Transverse colon (tissue), 4 donors: ENCODE measurements around the gene HTT. TPM values are rescaled to one million over a fixed set of nuclear protein-coding genes. Genes with fewer than 3 reads are reported as not detected.

Source experiments
- DNase-seq: peaks from one replicate; pipeline ENCODE4 v3.0.0-alpha.2; 2019
- H3K27ac ChIP-seq, 4 donors: fragments of 200-600 bp; sonication (generic); 2 replicates each; pipeline ENCODE4 v1.5.1; 2016 to 2018; ENCODE audit warnings: inconsistent platforms in 4 of 4
- H3K27me3 ChIP-seq: fragments of 200-600 bp; sonication (generic); 2 replicates; pipeline ENCODE4 v1.5.1; 2017; ENCODE audit warnings: inconsistent platforms
- H3K36me3 ChIP-seq, 4 donors: fragments of 200-600 bp; sonication (generic); 2 replicates each; pipeline ENCODE4 v1.5.1; 2017 to 2019; ENCODE audit warnings: inconsistent platforms in 4 of 4
- H3K4me1 ChIP-seq, 4 donors: fragments of 200-600 bp; sonication (generic); 2 replicates each; pipeline ENCODE4 v1.5.1; 2017 to 2020; ENCODE audit warnings: inconsistent platforms in 4 of 4
- H3K4me3 ChIP-seq, 4 donors: fragments of 200-600 bp; sonication (generic); 1 replicate in 1 of 4; 2 replicates in 3 of 4; pipeline versions ENCODE4 v1.5.1 to v1.6.1; 2017 to 2019; ENCODE audit warnings: inconsistent platforms in 4 of 4
- H3K9me3 ChIP-seq, 2 donors: fragments of 200-600 bp; sonication (generic); 2 replicates each; pipeline ENCODE4 v1.5.1; 2017 to 2019; ENCODE audit warnings: inconsistent platforms in 2 of 2
- CTCF ChIP-seq, 5 experiments: fragments of 200-600 bp in 3 of 5; fragments of 450-650 bp in 2 of 5; sonication (generic) in 3 of 5; IDR thresholded peaks; 1 replicate in 2 of 5; 2 replicates in 3 of 5; pipeline ENCODE4 v1.5.1; 2016 to 2017; ENCODE audit warnings: antibody characterized with exemption in 5 of 5, inconsistent platforms in 3 of 5, mild to moderate bottlenecking in 2 of 5, moderate library complexity in 1 of 5
- EP300 ChIP-seq: sonication (generic); formaldehyde crosslinking; IDR thresholded peaks from one replicate; pipeline ENCODE4 v1.6.1; 2017; ENCODE audit warnings: antibody characterized with exemption, low read depth
- POLR2A ChIP-seq: fragments of 450-650 bp; IDR thresholded peaks from one replicate; pipeline ENCODE4 v1.6.1; 2016; ENCODE audit warnings: antibody characterized with exemption, mild to moderate bottlenecking, moderate library complexity
- POLR2AphosphoS5 ChIP-seq, 3 donors: sonication (generic); formaldehyde crosslinking; IDR thresholded peaks; one replicate each; pipeline ENCODE4 v1.6.1; 2016; ENCODE audit warnings: antibody characterized with exemption in 3 of 3
- WGBS, 2 donors: methylation state at CpG; one replicate each; pipeline ENCODE4 v1.1.5; 2018; ENCODE audit warnings: low coverage in 1 of 2; 5-methylcytosine and 5-hydroxymethylcytosine counted together
- in situ Hi-C, 4 donors: fragments of 200-750 bp; cut with MboI; loops; one replicate each; pipeline versions ENCODE4 v1.15.0 to v1.15.1; 2017; ENCODE audit warnings: low sequenced_read_pairs in 3 of 4, low pct_ligation_motif_present in 1 of 4, low pct_unique_long_range_greater_than_20kb in 1 of 4
- intact Hi-C: fragments of 100-400 bp; cut with DNase I; formaldehyde crosslinking; loops from one replicate; pipeline ENCODE4 v1.15.1; 2023; ENCODE audit warnings: low total_unique reads
- total RNA-seq, 4 donors: library from RNA; depleted of rRNA; stranded (reverse); fragments of >200 nt; gene quantifications; one replicate each; pipeline ENCODE4 v1.1.0, GENCODE V29; 2016

The HTT gene
- total RNA-seq, 4 donors from 2014 or later: 40.0 to 111 (median 79.4) TPM

GRCh38 chr4:3220476-3221183 is 146.1 kb downstream of the HTT start:
- WGBS, 2 donors: 83 to 87% methylated on average over 3 to 8 of the region's 8 CpGs

GRCh38 chr4:3221184-3221494 is 146.7 kb downstream of the HTT start:
- WGBS, 2 donors: 92 to 93% methylated on average over 8 of the region's 8 CpGs
- DNase-seq: no peak
- in situ Hi-C loops: loop anchor here in 1 of 4 donors (25.0 kb wide), 1 partner anchor 216 kb away; the partner anchor contains the start of gene HGFAC

More at GRCh38 chr4:3220476-3221183, 146.1 kb downstream of the HTT start:
- in situ Hi-C loops: loop anchor here in 1 of 4 donors (25.0 kb wide), 1 partner anchor 217 kb away; the partner anchor contains the start of gene HGFAC
- intact Hi-C loops: no loop called here
- no peaks in the 10 kb centered on the region for H3K27me3 ChIP-seq
- TF ChIP-seq CTCF (IDR thresholded peaks at IDR 0.05) (no peak), POLR2AphosphoS5 (IDR thresholded peaks at IDR 0.05) (no peak), POLR2A (no peak), EP300 (no peak)
- H3K9me3 ChIP-seq: no peaks in the 10 kb centered on the region
- H3K27ac ChIP-seq: no peak overlapping the region
- H3K4me1 ChIP-seq: no peaks in the 10 kb centered on the region
- DNase-seq: no peak
- no peak overlapping the region for H3K4me3 ChIP-seq
- peaks cover 0 to 70% (median 21%) of the 10 kb centered on the region in 4 donors for H3K36me3 ChIP-seq

GRCh38 chr4:3221996-3222395 is 147.5 kb downstream of the HTT start:
- WGBS, 2 donors: 92% methylated on average over 9 of the region's 12 CpGs; no CpG with 5 or more reads in 1 of the 2 donors
- Histone ChIP-seq H3K27me3 (no peaks in the 10 kb centered on the region), H3K27ac (no peak overlapping the region), H3K9me3 (no peaks in the 10 kb centered on the region), H3K36me3 (peaks cover 0 to 61% (median 17%) of the 10 kb centered on the region in 4 donors), H3K4me3 (no peak overlapping the region), H3K4me1 (no peaks in the 10 kb centered on the region)
- DNase-seq: no peak
- intact Hi-C loops (no loop called here), in situ Hi-C loops (loop anchor here in 1 of 4 donors (25.0 kb wide), 1 partner anchor 215 kb away; the partner anchor contains the start of gene HGFAC)
- TF ChIP-seq POLR2A: no peak
- no peak for TF ChIP-seq POLR2AphosphoS5 (IDR thresholded peaks at IDR 0.05)
- TF ChIP-seq CTCF (IDR thresholded peaks at IDR 0.05): no peak
- no peak for TF ChIP-seq EP300

More at GRCh38 chr4:3221184-3221494, 146.7 kb downstream of the HTT start:
- Histone ChIP-seq H3K4me3 (no peak overlapping the region), H3K27ac (no peak overlapping the region), H3K36me3 (peaks cover 0 to 65% (median 18%) of the 10 kb centered on the region in 4 donors), H3K4me1 (no peaks in the 10 kb centered on the region), H3K9me3 (no peaks in the 10 kb centered on the region), H3K27me3 (no peaks in the 10 kb centered on the region)
- intact Hi-C loops: no loop called here
- no peak for TF ChIP-seq POLR2AphosphoS5 (IDR thresholded peaks at IDR 0.05)
- TF ChIP-seq EP300: no peak
- no peak for TF ChIP-seq POLR2A
- TF ChIP-seq CTCF (IDR thresholded peaks at IDR 0.05): no peak

- intact Hi-C loops: no loop called here
- DNase-seq: no peak
- peaks cover 0 to 51% (median 14%) of the 10 kb centered on the region in 4 donors for H3K36me3 ChIP-seq
- TF ChIP-seq POLR2A: no peak
- TF ChIP-seq POLR2AphosphoS5 (IDR thresholded peaks at IDR 0.05): no peak
- no peak for TF ChIP-seq EP300
- TF ChIP-seq CTCF (IDR thresholded peaks at IDR 0.05): no peak
- no peak overlapping the region for H3K4me3 ChIP-seq
- H3K4me1 ChIP-seq: no peaks in the 10 kb centered on the region
- H3K9me3 ChIP-seq: no peaks in the 10 kb centered on the region
- H3K27me3 ChIP-seq: no peaks in the 10 kb centered on the region
- in situ Hi-C loops: loop anchor here in 1 of 4 donors (25.0 kb wide), 1 partner anchor 214 kb away; the partner anchor contains the start of gene HGFAC
- WGBS, 2 donors: 93% methylated on average over 11 of the region's 11 CpGs; no CpG with 5 or more reads in 1 of the 2 donors
- no peak overlapping the region for H3K27ac ChIP-seq
Measured at GRCh38 chr4:3223346-3223745, 148.9 kb downstream of the HTT start.
